HUES48 (cell line): ENCODE measurements around the gene REEP3.

Source experiments
- H3K27ac ChIP-seq: one replicate; pipeline ENCODE4 v1.7.0; 2013; ENCODE audit warnings: low read depth, low read length, inconsistent platforms
- H3K27me3 ChIP-seq: 2 replicates; pipeline ENCODE4 v1.6.1; 2013; ENCODE audit warnings: mild to moderate bottlenecking, low read length; ENCODE audit not compliant: control insufficient read depth, insufficient read depth
- H3K36me3 ChIP-seq: 2 replicates; pipeline ENCODE4 v1.6.1; 2013; ENCODE audit warnings: low read length; ENCODE audit not compliant: control insufficient read depth, insufficient read depth
- H3K4me1 ChIP-seq: 2 replicates; pipeline ENCODE4 v1.6.1; 2013; ENCODE audit warnings: mild to moderate bottlenecking, low read length; ENCODE audit not compliant: control insufficient read depth, insufficient read depth
- H3K4me3 ChIP-seq: 2 replicates; pipeline ENCODE4 v1.5.1; 2013; ENCODE audit warnings: mild to moderate bottlenecking, low read depth, low read length
- H3K9ac ChIP-seq: 2 replicates; pipeline ENCODE4 v1.6.1; 2013; ENCODE audit warnings: mild to moderate bottlenecking, low read depth, low read length, moderate library complexity
- H3K9me3 ChIP-seq: 2 replicates; pipeline ENCODE4 v1.6.1; 2013; ENCODE audit warnings: low read length; ENCODE audit not compliant: control insufficient read depth, insufficient read depth

Gene REEP3

GRCh38 chr10:63520500-63521415 is at the start of gene REEP3:
Gene REEP3 (plus strand): TSS chr10:63521401. CDS start chr10:63521546, 145 bp downstream.
- Histone ChIP-seq H3K36me3 (no peaks in the 10 kb centered on the region), H3K27me3 (no peaks in the 10 kb centered on the region), H3K4me1 (peaks cover 53% of the 10 kb centered on the region), H3K4me3 (peak within 1 kb of the TSS; percentile 83), H3K9me3 (no peaks in the 10 kb centered on the region), H3K9ac (peak within 1 kb of the TSS; percentile 89), H3K27ac (peak within 1 kb of the TSS; percentile 96)

- Histone ChIP-seq H3K27ac (no peak overlapping the region), H3K36me3 (no peaks in the 10 kb centered on the region), H3K4me3 (no peak overlapping the region), H3K27me3 (no peaks in the 10 kb centered on the region), H3K9ac (no peak overlapping the region), H3K4me1 (peaks cover 20% of the 10 kb centered on the region), H3K9me3 (no peaks in the 10 kb centered on the region)
Observed at GRCh38 chr10:63474488-63474887, 46.7 kb upstream of the REEP3 start.

GRCh38 chr10:63477927-63478326 is 43.3 kb upstream of the REEP3 start:
- Histone ChIP-seq H3K27ac (no peak overlapping the region), H3K9me3 (no peaks in the 10 kb centered on the region), H3K4me1 (peaks cover 20% of the 10 kb centered on the region), H3K4me3 (no peak overlapping the region), H3K27me3 (no peaks in the 10 kb centered on the region), H3K36me3 (no peaks in the 10 kb centered on the region), H3K9ac (no peak overlapping the region)

- Histone ChIP-seq H3K9me3 (no peaks in the 10 kb centered on the region), H3K27ac (peak overlapping the region; percentile 69), H3K36me3 (no peaks in the 10 kb centered on the region), H3K27me3 (no peaks in the 10 kb centered on the region), H3K9ac (no peak overlapping the region), H3K4me3 (0 out of 2 replicates have a peak overlapping the region, but pooled peaks have one; percentile 9), H3K4me1 (peaks cover 22% of the 10 kb centered on the region)
Observed at GRCh38 chr10:63478564-63478963, 42.6 kb upstream of the REEP3 start.

- H3K4me1 ChIP-seq: peaks cover 38% of the 10 kb centered on the region
- no peaks in the 10 kb centered on the region for H3K9me3 ChIP-seq
- H3K36me3 ChIP-seq: no peaks in the 10 kb centered on the region
- no peak overlapping the region for H3K4me3 ChIP-seq
- H3K27ac ChIP-seq: no peak overlapping the region
- no peak overlapping the region for H3K9ac ChIP-seq
- H3K27me3 ChIP-seq: no peaks in the 10 kb centered on the region
Observed at GRCh38 chr10:63480237-63480636, 41.0 kb upstream of the REEP3 start.

- no peaks in the 10 kb centered on the region for H3K27me3 ChIP-seq
- H3K4me3 ChIP-seq: no peak overlapping the region
- H3K9ac ChIP-seq: no peak overlapping the region
- no peaks in the 10 kb centered on the region for H3K9me3 ChIP-seq
- H3K36me3 ChIP-seq: no peaks in the 10 kb centered on the region
- H3K27ac ChIP-seq: no peak overlapping the region
- peaks cover 48% of the 10 kb centered on the region for H3K4me1 ChIP-seq
Observed at GRCh38 chr10:63481815-63482421, 39.3 kb upstream of the REEP3 start.

- Histone ChIP-seq H3K36me3 (no peaks in the 10 kb centered on the region), H3K27me3 (no peaks in the 10 kb centered on the region), H3K27ac (no peak overlapping the region), H3K4me1 (peaks cover 34% of the 10 kb centered on the region), H3K9ac (no peak overlapping the region), H3K9me3 (no peaks in the 10 kb centered on the region), H3K4me3 (no peak overlapping the region)
Observed at GRCh38 chr10:63483983-63484382, 37.2 kb upstream of the REEP3 start.

- Histone ChIP-seq H3K4me3 (no peak overlapping the region), H3K9me3 (peaks cover 3% of the 10 kb centered on the region; the same call in 1 of the 2 replicates)
Observed at GRCh38 chr10:63487990-63488389, 33.2 kb upstream of the REEP3 start.

GRCh38 chr10:63489838-63490237 is 31.4 kb upstream of the REEP3 start:
- Histone ChIP-seq H3K4me3 (no peak overlapping the region), H3K27ac (no peak overlapping the region), H3K27me3 (no peaks in the 10 kb centered on the region), H3K9me3 (peaks cover 3% of the 10 kb centered on the region; the same call in 1 of the 2 replicates), H3K36me3 (peaks cover 2% of the 10 kb centered on the region; the same call in 1 of the 2 replicates), H3K4me1 (peaks cover 31% of the 10 kb centered on the region), H3K9ac (no peak overlapping the region)

More at GRCh38 chr10:63487990-63488389, 33.2 kb upstream of the REEP3 start:
- H3K27ac ChIP-seq: no peak overlapping the region
- H3K9ac ChIP-seq: no peak overlapping the region
- H3K27me3 ChIP-seq: no peaks in the 10 kb centered on the region
- peaks cover 2% of the 10 kb centered on the region; the same call in 1 of the 2 replicates for H3K36me3 ChIP-seq
- H3K4me1 ChIP-seq: peaks cover 46% of the 10 kb centered on the region

GRCh38 chr10:63491588-63492316 is 29.4 kb upstream of the REEP3 start:
- peaks cover 3% of the 10 kb centered on the region; the same call in 1 of the 2 replicates for H3K9me3 ChIP-seq
- H3K27me3 ChIP-seq: no peaks in the 10 kb centered on the region
- H3K4me3 ChIP-seq: no peak overlapping the region
- H3K27ac ChIP-seq: no peak overlapping the region
- peaks cover 13% of the 10 kb centered on the region; the same call in 1 of the 2 replicates for H3K4me1 ChIP-seq
- H3K36me3 ChIP-seq: peaks cover 2% of the 10 kb centered on the region; the same call in 1 of the 2 replicates
- H3K9ac ChIP-seq: no peak overlapping the region
